KMS-11 (cell line): ENCODE data around the gene CEP152.

ENCODE experiments used
- H2AFZ ChIP-seq: fragments of 200-600 bp; sonication (generic); 2 replicates; pipeline ENCODE4 v1.6.1; 2016; ENCODE audit warnings: antibody characterized with exemption, mixed run types, low read depth
- H3K27ac ChIP-seq: fragments of 200-600 bp; sonication (generic); 2 replicates; pipeline ENCODE4 v1.6.1; 2016; ENCODE audit warnings: mild to moderate bottlenecking, mixed run types
- H3K27me3 ChIP-seq: fragments of 200-600 bp; sonication (generic); 2 replicates; pipeline ENCODE4 v1.6.1; 2017; ENCODE audit warnings: mild to moderate bottlenecking, low read depth, mixed run types, moderate library complexity; ENCODE audit not compliant: insufficient read depth
- H3K36me3 ChIP-seq: fragments of 200-600 bp; sonication (generic); 2 replicates; pipeline ENCODE4 v1.6.1; 2017; ENCODE audit warnings: mild to moderate bottlenecking, mixed run types; ENCODE audit not compliant: insufficient read depth
- H3K4me1 ChIP-seq: fragments of 200-600 bp; sonication (generic); 2 replicates; pipeline ENCODE4 v1.6.1; 2016; ENCODE audit warnings: mild to moderate bottlenecking, low read depth, mixed run types; ENCODE audit not compliant: poor library complexity, severe bottlenecking
- H3K4me2 ChIP-seq: fragments of 200-600 bp; sonication (generic); 2 replicates; pipeline ENCODE4 v1.7.0; 2016; ENCODE audit warnings: mild to moderate bottlenecking, mixed run types
- H3K4me3 ChIP-seq: fragments of 200-600 bp; sonication (generic); IDR thresholded peaks from 2 replicates; pipeline ENCODE4 v1.6.1; 2017; ENCODE audit warnings: low read depth, low read length, mixed read lengths; ENCODE audit not compliant: insufficient read depth
- H3K79me2 ChIP-seq: fragments of 200-600 bp; sonication (generic); 2 replicates; pipeline ENCODE4 v1.6.1; 2016; ENCODE audit warnings: low read depth, mixed run types; ENCODE audit not compliant: insufficient read depth
- H3K9ac ChIP-seq: fragments of 200-600 bp; sonication (generic); 2 replicates; pipeline ENCODE4 v1.6.1; 2016; ENCODE audit warnings: mild to moderate bottlenecking, mixed run types
- H4K20me1 ChIP-seq: fragments of 200-600 bp; sonication (generic); 2 replicates; pipeline ENCODE4 v1.6.1; 2016; ENCODE audit warnings: mild to moderate bottlenecking, mixed run types; ENCODE audit not compliant: insufficient read depth
- CTCF ChIP-seq: fragments of 200-600 bp; sonication (generic); conservative IDR thresholded peaks from 2 replicates; pipeline ENCODE4 v1.6.1; 2017; ENCODE audit warnings: low read depth, mild to moderate bottlenecking, antibody characterized with exemption, low read length, moderate library complexity, mixed read lengths

CEP152 gene

GRCh38 chr15:48823706-48824105 is 12.8 kb upstream of the CEP152 start:
- no peak overlapping the region for H3K4me2 ChIP-seq
- no peaks in the 10 kb centered on the region for H3K27me3 ChIP-seq
- H4K20me1 ChIP-seq: no peaks in the 10 kb centered on the region
- no peak overlapping the region for H3K27ac ChIP-seq
- H3K4me1 ChIP-seq: no peaks in the 10 kb centered on the region
- H3K4me3 ChIP-seq: no peak overlapping the region
- TF ChIP-seq CTCF: no peak
- H3K36me3 ChIP-seq: no peaks in the 10 kb centered on the region
- no peak overlapping the region for H2AFZ ChIP-seq
- no peaks in the 10 kb centered on the region for H3K79me2 ChIP-seq
- no peak overlapping the region for H3K9ac ChIP-seq

GRCh38 chr15:48823237-48823636 is 12.4 kb upstream of the CEP152 start:
- no peak overlapping the region for H2AFZ ChIP-seq
- H3K4me1 ChIP-seq: no peaks in the 10 kb centered on the region
- no peak overlapping the region for H3K4me2 ChIP-seq
- H3K27ac ChIP-seq: no peak overlapping the region
- TF ChIP-seq CTCF: no peak
- no peak overlapping the region for H3K4me3 ChIP-seq
- no peaks in the 10 kb centered on the region for H3K79me2 ChIP-seq
- no peaks in the 10 kb centered on the region for H3K27me3 ChIP-seq
- no peaks in the 10 kb centered on the region for H4K20me1 ChIP-seq
- H3K36me3 ChIP-seq: no peaks in the 10 kb centered on the region
- H3K9ac ChIP-seq: no peak overlapping the region

GRCh38 chr15:48814286-48814685 is 3.4 kb upstream of the CEP152 start:
- Histone ChIP-seq H4K20me1 (no peaks in the 10 kb centered on the region), H3K36me3 (no peaks in the 10 kb centered on the region), H3K4me1 (peaks cover 16% of the 10 kb centered on the region), H3K79me2 (peaks cover 14% of the 10 kb centered on the region; the same call in 1 of the 2 replicates), H3K9ac (no peak overlapping the region), H3K27ac (no peak overlapping the region), H2AFZ (no peak overlapping the region), H3K4me2 (no peak overlapping the region), H3K4me3 (no peak overlapping the region), H3K27me3 (no peaks in the 10 kb centered on the region)
- TF ChIP-seq CTCF: no peak

- no peaks in the 10 kb centered on the region for H3K27me3 ChIP-seq
Measured at GRCh38 chr15:48811325-48811958, 573 bp upstream of the CEP152 start.

More at GRCh38 chr15:48811325-48811958, 573 bp upstream of the CEP152 start:
- H3K4me2 ChIP-seq: peak overlapping the region; percentile 72
- H3K36me3 ChIP-seq: no peaks in the 10 kb centered on the region
- H4K20me1 ChIP-seq: no peaks in the 10 kb centered on the region
- TF ChIP-seq CTCF: peak; percentile 33; the same call in 1 of the 2 replicates
- H3K27ac ChIP-seq: no peak overlapping the region
- H3K4me3 ChIP-seq: no peak overlapping the region
- H3K79me2 ChIP-seq: peaks cover 41% of the 10 kb centered on the region; the same call in 1 of the 2 replicates
- peaks cover 29% of the 10 kb centered on the region for H3K4me1 ChIP-seq
- no peak overlapping the region; the same call in 1 of the 2 replicates for H3K9ac ChIP-seq
- H2AFZ ChIP-seq: peak overlapping the region; percentile 85
